Parathyroid adenoma (tissue), 2 donors: ENCODE data around the gene COPS6.
A peak's percentile ranks its signal among the peaks of the same experiment; 100 is the strongest.

ENCODE experiments used
- H2AFZ ChIP-seq: fragments of 300-600 bp; sonication (generic); one replicate; pipeline ENCODE4 v1.7.0; 2017; ENCODE audit warnings: antibody characterized with exemption, mild to moderate bottlenecking
- H3K27ac ChIP-seq: fragments of 300-600 bp; sonication (generic); one replicate; pipeline ENCODE4 v1.7.0; 2017
- H3K27me3 ChIP-seq: fragments of 300-600 bp; sonication (generic); one replicate; pipeline ENCODE4 v1.7.0; 2017; ENCODE audit warnings: low read length; ENCODE audit not compliant: control insufficient read depth, insufficient read depth
- H3K36me3 ChIP-seq: fragments of 300-600 bp; sonication (generic); one replicate; pipeline ENCODE4 v1.7.0; 2017; ENCODE audit warnings: low read length; ENCODE audit not compliant: control insufficient read depth, insufficient read depth
- H3K4me1 ChIP-seq: fragments of 300-600 bp; sonication (generic); one replicate; pipeline ENCODE4 v1.7.0; 2017; ENCODE audit warnings: control low read depth
- H3K4me2 ChIP-seq: fragments of 300-600 bp; sonication (generic); one replicate; pipeline ENCODE4 v1.7.0; 2017; ENCODE audit warnings: low read length
- H3K4me3 ChIP-seq: fragments of 300-600 bp; sonication (generic); one replicate; pipeline ENCODE4 v1.7.0; 2017; ENCODE audit warnings: low read depth, low read length
- H3K79me2 ChIP-seq: fragments of 300-600 bp; sonication (generic); one replicate; pipeline ENCODE4 v1.7.0; 2017; ENCODE audit warnings: control low read depth
- H3K9ac ChIP-seq: fragments of 300-600 bp; sonication (generic); one replicate; pipeline ENCODE4 v1.7.0; 2017; ENCODE audit warnings: mild to moderate bottlenecking
- H3K9me3 ChIP-seq: fragments of 300-600 bp; sonication (generic); one replicate; pipeline ENCODE4 v1.7.0; 2017; ENCODE audit warnings: low read length; ENCODE audit not compliant: control insufficient read depth
- TF ChIP-seq, protein P1 (sequence below): fragments of 300-600 bp; sonication (generic); IDR thresholded peaks from one replicate; pipeline ENCODE4 v1.7.0; 2017; ENCODE audit warnings: antibody characterized with exemption, mild to moderate bottlenecking
- donor health status: primary hyperparathyroidism.

COPS6 gene

DNA sequence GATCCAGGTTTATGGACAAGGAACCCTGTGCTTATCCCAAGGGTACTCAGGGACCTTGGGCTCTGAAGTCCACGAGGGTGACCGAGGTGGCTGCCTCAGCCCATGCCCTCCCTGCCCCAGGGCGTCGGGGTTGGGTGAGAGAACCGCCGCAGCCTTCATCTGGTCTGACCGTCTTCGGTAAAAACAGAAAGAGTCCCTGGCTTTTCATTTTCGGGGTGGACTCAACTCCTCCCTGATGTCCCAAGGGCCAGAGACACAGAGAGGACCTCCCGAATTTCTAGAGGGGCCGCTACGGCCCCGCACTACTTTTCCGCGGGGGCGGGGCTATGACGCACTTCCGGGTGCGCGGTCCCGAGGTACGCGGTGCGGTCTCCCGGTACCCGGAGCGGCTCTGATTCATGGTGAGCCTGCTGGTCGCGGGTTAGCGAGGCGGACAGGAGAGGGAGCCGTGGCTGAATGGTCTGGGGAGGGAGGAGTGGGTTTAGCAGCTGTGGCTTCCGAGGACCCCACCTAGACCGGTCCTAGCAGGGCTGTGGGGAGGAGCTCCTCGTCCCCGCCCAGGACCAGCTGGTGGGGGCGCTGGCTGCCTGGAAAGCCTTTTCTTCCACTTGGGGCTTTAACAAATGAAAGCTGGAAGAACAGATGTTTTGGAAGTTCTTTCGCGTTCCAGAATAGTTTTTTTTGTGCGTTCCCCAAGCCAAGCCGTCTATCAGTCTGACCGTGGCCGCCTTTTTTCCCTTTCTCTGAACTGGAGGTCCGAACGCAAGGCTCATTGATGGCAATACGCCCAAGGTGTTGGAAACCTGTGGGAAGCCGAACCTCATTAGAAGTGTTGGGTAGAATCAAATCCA lies 39.1 kb upstream of the COPS6 start, which contains the start of gene ZSCAN21:
Gene ZSCAN21 (plus strand): TSS at position 334 of the 851 bp plus-strand sequence. CDS start 7,233 bp downstream, outside the sequence.
- peaks cover 9% of the 10 kb centered on the region for H3K79me2 ChIP-seq

DNA sequence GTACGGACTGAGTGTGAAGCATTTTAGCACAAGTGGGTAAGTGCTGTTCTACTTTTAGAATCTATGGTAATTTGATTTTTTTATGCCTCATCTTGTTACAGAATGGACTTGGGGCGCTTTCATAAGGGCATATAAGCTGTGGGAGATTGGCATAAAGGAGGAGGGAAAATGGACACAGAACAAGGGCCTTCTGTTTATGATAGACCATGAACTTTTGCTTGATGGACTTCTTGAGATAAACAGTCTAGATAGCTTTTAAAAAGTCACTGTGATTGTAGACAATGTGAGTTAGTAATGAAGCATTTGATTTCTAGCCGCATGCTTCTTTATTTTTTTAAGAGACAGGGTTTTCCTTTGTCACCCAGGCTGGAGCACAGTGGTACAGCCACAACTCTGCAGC lies 37.2 kb upstream of the COPS6 start:
- Histone ChIP-seq H3K27ac (no peak overlapping the region), H3K79me2 (peaks cover 9% of the 10 kb centered on the region), H2AFZ (no peak overlapping the region), H3K36me3 (no peaks in the 10 kb centered on the region), H3K4me1 (peaks cover 4% of the 10 kb centered on the region), H3K9ac (no peak overlapping the region), H3K27me3 (no peaks in the 10 kb centered on the region), H3K9me3 (no peaks in the 10 kb centered on the region), H3K4me2 (no peak overlapping the region), H3K4me3 (no peak overlapping the region)
- TF ChIP-seq, protein P1, sequence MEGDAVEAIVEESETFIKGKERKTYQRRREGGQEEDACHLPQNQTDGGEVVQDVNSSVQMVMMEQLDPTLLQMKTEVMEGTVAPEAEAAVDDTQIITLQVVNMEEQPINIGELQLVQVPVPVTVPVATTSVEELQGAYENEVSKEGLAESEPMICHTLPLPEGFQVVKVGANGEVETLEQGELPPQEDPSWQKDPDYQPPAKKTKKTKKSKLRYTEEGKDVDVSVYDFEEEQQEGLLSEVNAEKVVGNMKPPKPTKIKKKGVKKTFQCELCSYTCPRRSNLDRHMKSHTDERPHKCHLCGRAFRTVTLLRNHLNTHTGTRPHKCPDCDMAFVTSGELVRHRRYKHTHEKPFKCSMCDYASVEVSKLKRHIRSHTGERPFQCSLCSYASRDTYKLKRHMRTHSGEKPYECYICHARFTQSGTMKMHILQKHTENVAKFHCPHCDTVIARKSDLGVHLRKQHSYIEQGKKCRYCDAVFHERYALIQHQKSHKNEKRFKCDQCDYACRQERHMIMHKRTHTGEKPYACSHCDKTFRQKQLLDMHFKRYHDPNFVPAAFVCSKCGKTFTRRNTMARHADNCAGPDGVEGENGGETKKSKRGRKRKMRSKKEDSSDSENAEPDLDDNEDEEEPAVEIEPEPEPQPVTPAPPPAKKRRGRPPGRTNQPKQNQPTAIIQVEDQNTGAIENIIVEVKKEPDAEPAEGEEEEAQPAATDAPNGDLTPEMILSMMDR: no peak

More for the DNA sequence above, 39.1 kb upstream of the COPS6 start, which contains the start of gene ZSCAN21:
- no peaks in the 10 kb centered on the region for H3K9me3 ChIP-seq
- no peaks in the 10 kb centered on the region for H3K27me3 ChIP-seq
- TF ChIP-seq, protein P1: peak; percentile 21
- H3K4me2 ChIP-seq: peak within 1 kb of the TSS; percentile 99
- peak within 1 kb of the TSS; percentile 93 for H3K4me3 ChIP-seq
- H3K27ac ChIP-seq: peak within 1 kb of the TSS; percentile 84
- peaks cover 4% of the 10 kb centered on the region for H3K4me1 ChIP-seq
- H2AFZ ChIP-seq: peak within 1 kb of the TSS; percentile 93
- H3K36me3 ChIP-seq: no peaks in the 10 kb centered on the region
- peak within 1 kb of the TSS; percentile 20 for H3K9ac ChIP-seq

DNA sequence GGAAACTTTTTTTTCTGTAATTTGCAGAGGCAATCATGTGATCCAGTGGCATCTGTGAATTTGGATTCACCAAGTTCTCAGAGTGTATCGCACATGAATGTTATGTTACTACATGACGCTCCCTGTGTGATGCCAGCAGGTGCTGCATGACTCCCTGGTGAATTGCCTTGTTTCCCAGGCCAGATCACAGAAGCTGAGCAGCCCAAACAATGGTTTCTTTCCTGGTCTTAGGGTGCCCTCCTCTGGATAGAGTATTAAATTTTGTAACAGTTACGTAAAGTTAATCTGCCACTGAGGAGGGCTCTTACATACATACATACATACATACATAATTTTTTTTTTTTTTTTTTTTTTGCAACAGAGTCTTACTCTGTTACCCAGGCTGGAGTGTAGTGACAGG lies 35.6 kb upstream of the COPS6 start:
- H3K4me2 ChIP-seq: no peak overlapping the region
- TF ChIP-seq, protein P1: no peak
- no peak overlapping the region for H2AFZ ChIP-seq
- H3K36me3 ChIP-seq: no peaks in the 10 kb centered on the region
- H3K9me3 ChIP-seq: no peaks in the 10 kb centered on the region
- no peak overlapping the region for H3K27ac ChIP-seq
- H3K4me1 ChIP-seq: peaks cover 4% of the 10 kb centered on the region
- H3K4me3 ChIP-seq: no peak overlapping the region
- no peak overlapping the region for H3K9ac ChIP-seq
- no peaks in the 10 kb centered on the region for H3K27me3 ChIP-seq
- H3K79me2 ChIP-seq: peaks cover 9% of the 10 kb centered on the region

DNA sequence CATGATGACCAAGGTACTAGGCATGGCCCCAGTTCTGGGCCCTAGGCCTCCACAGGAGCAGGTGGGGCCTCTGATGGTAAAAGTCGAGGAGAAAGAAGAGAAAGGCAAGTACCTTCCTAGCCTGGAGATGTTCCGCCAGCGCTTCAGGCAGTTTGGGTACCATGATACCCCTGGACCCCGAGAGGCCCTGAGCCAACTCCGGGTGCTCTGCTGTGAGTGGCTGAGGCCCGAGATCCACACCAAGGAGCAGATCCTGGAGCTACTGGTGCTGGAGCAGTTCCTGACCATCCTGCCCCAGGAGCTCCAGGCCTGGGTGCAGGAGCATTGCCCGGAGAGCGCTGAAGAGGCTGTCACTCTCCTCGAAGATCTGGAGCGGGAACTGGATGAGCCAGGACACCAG lies 31.8 kb upstream of the COPS6 start:
- H3K9me3 ChIP-seq: no peaks in the 10 kb centered on the region
- H3K4me3 ChIP-seq: no peak overlapping the region
- no peaks in the 10 kb centered on the region for H3K36me3 ChIP-seq
- H3K4me2 ChIP-seq: no peak overlapping the region
- peaks cover 11% of the 10 kb centered on the region for H3K79me2 ChIP-seq
- no peak overlapping the region for H2AFZ ChIP-seq
- H3K27ac ChIP-seq: no peak overlapping the region
- no peaks in the 10 kb centered on the region for H3K27me3 ChIP-seq
- no peak overlapping the region for H3K9ac ChIP-seq
- no peaks in the 10 kb centered on the region for H3K4me1 ChIP-seq
- TF ChIP-seq, protein P1: no peak
